Adrenal gland (tissue), 5 donors: ENCODE results near the gene ANO2.

Experiments
- CTCF ChIP-seq, 6 experiments: fragments of 450-650 bp in 4 of 6; fragments of 200-600 bp in 2 of 6; sonication (generic) in 1 of 6; IDR thresholded peaks; 1 replicate in 5 of 6; 2 replicates in 1 of 6; pipeline versions ENCODE4 v1.5.1 to v1.8.0; 2016 to 2021; ENCODE audit warnings: antibody characterized with exemption in 6 of 6, mild to moderate bottlenecking in 2 of 6, moderate library complexity in 1 of 6
- POLR2A ChIP-seq, 2 donors: fragments of 450-650 bp; IDR thresholded peaks; one replicate each; pipeline ENCODE4 v1.6.1; 2017; ENCODE audit warnings: antibody characterized with exemption in 2 of 2, mild to moderate bottlenecking in 2 of 2, moderate library complexity in 1 of 2
- donor health status: DM: no; HTN: no; CAD: no.

- TF ChIP-seq CTCF (IDR thresholded peaks at IDR 0.05) = no peak
- TF ChIP-seq POLR2A (IDR thresholded peaks at IDR 0.05) = no peak
Measured at GRCh38 chr12:5924342-5924741, 20.7 kb downstream of the ANO2 start.
